HK-2 (cell line): Measurements from ENCODE around the gene VPS13A.
"Not testable (repeated sequence)": the region's sequence is repeated elsewhere in the genome, so short reads cannot be mapped to it uniquely, and the experiment has no call there.

ENCODE experiments used
- DNase-seq: peaks from one replicate; pipeline ENCODE4 v3.0.0-alpha.2; 2018; ENCODE audit not compliant: unreplicated experiment

The VPS13A gene

DNA sequence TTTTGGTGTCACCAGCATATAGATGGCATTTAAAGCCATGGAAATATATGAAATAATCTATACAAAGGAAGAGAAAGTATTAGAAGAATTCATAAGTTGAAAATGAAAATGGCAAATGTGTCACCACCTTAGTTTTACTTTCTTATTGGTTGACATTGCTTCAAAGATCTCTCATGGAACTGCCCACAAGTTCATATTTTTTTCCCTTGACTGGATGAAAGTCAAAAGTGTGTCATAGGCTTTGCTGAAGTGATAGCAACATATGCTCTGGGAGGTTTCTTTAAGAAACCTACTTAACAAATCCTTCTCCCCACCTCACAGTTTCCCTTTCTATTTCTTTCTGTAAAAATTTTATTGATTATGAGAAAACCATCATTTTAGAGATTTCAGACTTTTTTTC, 127.2 kb downstream of the VPS13A start:
- no peak for DNase-seq

DNA sequence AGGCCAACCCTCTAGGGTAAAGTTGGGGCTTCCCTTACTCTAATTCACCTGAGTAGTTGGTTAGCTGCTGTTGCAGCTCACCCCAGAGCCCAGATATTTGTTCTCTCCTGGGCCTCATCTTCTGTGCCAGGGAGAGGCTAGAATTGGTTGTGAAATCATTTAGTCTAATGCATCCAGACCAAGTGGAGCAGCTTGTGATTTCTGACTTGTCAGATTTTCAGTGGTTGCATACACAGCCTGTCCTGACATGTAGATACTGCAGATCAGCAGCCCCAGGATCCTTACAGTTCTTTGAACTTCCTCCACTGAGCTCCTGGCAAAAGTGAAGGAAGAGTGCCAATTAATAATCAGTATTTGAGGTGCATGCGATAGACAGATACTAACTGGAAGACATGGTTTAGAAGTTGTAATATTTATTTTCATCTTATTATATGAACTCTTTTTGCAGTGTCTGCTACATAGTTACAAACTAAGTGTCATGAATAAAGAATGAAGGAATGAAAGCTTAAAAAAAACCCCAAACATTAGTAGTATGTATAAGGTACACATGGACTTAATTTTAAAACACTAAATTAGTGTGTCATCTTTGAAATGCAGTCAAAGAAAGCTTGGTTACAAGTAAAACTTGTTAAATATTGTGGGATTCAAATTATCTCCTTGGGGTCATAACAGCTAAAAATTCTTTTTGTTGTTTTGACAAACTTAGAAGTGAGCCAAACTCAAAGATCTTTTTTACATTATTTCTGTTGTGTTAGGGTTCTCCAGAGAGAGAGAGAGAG, 128.5 kb downstream of the VPS13A start:
- DNase-seq = no peak

DNA sequence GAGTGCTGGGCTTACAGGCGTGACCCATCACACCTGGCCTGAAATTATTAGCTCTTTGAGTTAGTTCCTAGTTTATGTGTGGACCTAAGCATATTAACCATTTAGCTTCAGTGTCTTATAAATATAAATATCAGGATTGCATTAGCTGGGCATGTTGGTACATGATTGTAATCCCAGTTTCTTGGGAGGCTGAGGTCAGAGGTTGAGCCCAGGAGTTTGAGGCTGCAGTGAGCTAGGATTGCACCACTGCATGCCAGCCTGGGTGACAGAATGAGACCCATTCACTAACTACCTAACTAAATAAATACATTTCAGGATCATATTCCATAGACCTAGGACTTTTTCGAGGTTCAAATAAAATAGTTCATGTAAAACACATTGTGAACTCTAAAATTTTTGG, 129.8 kb downstream of the VPS13A start:
- no peak for DNase-seq

DNA sequence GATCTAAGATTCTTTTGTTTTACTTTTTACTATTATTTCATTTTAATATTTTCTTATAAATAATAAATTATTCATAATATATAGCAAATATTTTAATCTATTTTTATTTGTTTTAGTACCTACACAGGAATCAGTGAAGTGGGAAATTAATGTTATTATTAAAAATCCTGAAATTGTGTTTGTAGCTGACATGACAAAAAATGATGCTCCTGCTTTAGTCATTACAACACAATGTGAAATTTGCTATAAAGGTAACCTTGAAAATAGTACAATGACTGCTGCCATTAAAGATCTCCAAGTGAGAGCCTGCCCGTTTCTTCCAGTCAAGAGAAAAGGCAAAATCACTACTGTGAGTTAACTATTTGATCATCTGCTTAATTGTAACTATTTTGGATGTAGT, 138.7 kb downstream of the VPS13A start:
- DNase-seq = no peak

DNA sequence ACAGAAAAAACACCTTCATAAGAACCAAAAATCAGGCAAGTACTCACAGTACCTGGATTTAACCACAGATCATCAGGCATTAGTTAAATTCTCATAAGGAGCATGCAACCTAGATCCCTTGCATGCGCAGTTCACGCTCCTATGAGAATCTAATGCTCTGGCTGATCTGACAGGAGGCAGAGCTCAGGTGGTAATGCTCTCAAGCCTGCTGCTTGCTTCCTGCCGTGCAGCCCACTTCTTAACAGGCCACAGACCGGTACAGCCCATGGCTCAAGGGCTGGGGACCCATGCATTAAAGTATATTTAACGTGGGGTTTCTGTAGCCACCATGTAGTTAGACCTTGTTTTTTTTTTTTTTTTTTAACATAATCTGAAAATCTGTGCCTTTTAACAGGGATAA, 147.7 kb downstream of the VPS13A start:
- DNase-seq = no peak

DNA sequence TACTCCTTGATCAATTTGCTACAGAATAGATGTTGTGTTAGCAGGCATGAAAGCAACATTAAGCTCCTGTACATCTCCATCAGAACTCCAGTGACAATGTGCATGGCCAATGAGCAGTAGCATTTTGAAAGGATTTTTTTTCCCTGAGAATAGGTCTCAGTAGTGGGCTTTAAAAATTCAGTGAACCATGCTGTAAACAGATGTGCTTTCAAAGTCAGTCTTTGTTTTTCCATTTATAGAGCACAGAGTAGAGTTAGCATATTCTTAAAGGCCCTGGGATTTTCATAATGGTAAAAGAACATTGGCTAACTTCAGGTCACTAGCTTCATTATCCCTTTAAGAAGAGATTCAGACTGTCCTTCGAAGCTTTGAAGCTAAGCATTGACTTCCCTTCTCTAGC, 150.8 kb downstream of the VPS13A start:
- DNase-seq = no peak

DNA sequence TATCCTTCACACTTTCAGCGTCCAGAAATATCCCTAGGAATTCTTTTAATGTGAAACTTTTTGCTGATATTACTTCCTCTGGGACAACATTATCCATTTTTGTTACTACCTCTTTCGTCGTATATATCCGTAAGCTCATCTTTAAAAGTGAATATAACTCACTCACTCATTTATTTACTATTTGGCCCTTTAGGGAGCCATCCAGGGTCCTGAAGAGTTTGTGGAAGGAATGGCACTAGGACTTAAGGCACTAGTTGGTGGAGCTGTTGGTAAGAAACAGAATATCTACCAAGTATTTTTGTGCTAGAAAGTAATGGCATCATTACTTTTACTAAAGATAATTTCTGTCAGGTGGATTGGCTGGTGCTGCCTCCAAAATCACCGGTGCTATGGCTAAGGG, 192.7 kb downstream of the VPS13A start:
- no peak for DNase-seq

DNA sequence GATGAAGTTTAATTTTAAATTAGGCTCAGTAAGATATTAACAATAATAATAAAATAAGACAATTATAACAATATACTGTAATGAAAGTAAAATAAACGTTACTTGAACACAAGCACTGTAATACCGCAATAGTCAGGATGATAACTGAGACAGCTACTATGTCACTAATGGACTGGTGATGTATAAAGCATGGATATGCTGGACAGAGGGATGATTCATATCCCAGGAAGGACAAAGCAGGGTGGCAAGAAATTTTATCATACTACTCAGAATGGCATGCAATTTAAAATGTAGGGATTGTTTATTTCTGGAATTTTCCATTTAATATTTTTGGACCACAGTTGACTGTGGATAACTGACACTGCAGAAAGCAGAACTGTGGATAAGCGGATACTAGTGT, 196.9 kb downstream of the VPS13A start:
- DNase-seq = no peak

DNA sequence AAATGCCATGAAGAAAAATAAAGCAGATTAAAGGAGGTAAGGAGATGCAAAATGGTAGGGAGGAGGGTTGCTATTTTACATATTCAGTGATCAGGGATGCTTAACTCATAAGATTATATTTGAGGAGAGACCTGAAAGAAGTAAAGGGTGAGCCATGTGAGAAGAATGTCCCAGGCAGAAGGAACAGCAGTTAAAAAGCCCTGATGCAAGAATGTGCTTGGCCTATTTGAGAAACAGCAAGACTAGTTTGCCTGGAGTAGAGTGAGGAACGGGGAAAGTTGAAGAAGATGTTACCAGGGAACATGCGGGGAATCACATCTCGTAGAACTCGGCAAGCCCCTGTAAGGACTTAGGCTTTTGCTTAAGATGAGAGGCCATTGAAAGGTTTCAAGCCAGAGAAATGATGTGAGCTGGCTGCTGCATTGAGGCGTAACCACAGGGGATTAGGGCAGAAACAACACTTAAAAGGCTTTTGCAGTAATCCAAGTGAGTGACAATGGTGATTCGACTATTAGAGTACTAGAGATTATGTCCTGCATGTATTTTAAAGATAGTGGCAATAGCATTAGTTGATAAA, 198.7 kb downstream of the VPS13A start:
- DNase-seq = no peak

DNA sequence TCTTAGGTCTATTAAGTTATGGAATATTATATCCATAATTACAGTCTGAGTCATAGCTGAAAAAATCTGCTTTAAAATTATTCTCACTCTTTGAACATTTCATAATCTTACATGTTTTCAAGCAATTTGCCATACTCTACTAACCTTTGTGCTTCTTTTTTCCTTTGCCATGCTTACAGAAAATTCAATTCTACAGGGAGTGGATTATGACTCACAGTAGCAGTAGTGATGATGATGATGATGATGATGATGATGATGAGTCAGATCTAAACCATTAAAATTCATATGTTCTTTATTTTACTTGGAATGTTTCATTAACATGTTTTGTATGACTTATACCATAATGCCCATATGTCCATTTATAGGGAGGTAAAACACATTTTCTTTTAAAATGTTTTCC, 207.1 kb downstream of the VPS13A start:
- no peak for DNase-seq

DNA sequence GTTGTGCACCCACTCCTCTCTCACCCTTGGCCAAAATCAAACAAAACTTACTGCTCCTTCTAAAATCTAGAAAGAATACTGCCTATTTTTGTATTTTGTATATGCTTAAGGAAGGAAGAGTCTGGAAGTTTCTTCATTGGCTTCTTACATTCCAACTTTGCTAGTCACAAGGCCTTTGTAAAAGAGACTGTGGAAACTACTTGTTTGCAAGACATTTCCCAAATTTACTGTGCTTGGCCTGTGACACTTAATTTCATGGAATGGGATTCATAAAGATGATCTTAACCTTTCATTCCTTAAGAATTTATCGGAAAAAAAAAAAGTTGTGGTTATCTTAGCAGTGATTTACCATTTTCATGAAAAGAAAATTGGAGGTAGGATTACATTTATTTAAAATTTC, 208.9 kb downstream of the VPS13A start:
- DNase-seq = no peak

DNA sequence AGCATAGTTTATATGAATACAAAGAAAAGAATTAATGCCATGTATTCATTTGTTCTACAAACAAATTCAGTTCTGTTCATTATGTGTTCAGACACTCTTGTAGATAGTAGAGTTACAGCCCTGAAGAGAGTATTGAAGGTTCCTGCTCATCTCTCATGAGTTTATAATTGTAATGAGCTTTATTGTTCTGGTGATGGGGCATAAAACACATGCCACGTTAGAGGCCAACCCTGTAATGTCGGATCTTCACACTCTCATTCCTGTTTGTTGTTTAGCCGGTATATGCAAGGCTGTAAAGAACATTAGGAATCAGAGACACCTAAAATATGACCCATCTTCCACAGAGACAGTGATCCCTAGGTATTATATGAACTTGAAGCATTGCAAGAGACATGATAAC, 214.5 kb downstream of the VPS13A start:
- DNase-seq = no peak

DNA sequence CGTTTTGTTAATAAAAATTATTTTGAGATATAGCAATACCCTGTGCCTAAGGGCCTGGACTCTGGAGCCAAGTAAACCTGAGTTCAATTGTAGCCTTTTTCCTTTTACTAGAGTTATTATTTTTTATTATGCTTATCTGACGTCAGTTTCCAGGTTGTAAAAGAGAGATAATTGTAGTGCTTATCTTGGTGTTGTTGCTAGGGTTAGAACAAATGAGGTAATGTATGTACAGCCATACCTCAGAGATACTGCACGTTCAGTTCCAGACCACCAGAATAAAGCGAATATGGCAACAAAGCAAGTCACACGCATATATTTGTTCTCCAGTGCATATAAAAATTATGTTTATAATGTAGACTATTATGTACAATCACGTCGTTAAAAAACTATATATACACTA, 215.0 kb downstream of the VPS13A start:
- no peak for DNase-seq

DNA sequence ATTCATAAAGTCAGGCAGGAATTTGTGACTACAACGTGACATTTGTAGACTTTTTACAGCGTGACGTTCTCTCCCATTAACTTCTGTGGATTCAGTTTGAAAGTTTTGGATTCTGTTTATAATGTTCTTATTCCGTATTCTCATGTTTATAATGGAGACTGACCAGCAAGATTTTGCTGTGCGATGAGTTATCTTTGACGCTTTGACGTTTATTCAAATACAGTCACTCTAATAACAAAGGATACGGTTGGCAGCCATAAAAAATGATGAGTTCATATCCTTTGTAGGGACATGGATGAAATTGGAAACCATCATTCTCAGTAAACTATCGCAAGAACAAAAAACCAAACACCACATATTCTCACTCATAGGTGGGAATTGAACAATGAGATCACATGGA, 221.2 kb downstream of the VPS13A start:
- not testable (repeated sequence) for DNase-seq

DNA sequence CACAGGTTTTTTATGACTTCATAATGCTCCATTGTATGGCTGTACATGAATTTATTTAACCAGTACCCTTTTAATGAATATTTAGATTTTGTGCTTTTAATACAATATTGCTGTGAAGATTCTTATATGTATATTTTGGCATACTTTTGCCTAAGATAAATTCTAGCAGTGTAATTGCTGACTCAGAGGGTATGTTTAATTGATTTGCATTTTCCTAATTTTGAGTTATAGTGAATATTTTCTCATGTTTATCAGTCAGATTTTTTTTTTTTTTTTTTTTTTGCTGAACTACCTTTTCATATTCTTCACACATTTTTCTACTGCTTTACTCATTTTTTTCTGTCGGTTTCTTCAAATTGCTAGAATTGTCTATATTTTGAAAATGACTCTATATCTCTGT, 222.6 kb downstream of the VPS13A start:
- no peak for DNase-seq

DNA sequence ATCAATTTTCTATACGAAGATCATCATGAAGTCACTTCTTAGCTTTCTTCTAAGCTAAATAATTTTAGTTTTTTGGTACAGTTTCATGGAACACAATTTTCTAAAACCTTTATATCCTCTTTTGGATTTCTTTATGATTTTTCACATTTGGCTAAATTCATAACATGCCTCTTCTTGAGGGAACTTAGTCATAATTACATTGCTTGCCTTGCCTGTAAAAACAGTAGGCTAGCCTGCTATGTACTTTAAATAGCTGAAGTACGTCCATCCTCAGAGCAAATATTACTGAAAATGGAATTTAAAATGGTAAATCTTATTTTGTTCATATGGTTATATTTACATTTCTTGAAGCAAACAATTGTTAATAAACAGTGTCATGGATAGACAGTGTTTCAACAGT, 225.0 kb downstream of the VPS13A start:
- no peak for DNase-seq

DNA sequence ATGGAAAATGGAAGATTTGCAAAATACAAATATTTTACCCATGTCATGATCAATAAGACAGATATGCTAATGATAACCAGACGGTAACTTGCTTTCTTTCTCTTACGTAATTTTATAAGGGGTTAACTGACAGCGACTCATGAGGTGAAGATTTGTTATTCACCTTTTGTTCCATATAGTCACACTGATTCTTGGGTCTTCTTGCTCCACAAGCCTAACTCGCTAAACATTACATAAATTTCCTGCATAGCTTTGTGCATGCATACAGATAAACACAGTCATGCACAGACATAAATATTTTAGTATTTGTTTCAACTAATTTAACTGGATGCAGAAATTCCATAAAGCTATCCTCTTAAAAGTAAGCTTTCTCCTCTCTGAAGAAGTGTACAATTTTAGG, 225.9 kb downstream of the VPS13A start:
- no peak for DNase-seq

DNA sequence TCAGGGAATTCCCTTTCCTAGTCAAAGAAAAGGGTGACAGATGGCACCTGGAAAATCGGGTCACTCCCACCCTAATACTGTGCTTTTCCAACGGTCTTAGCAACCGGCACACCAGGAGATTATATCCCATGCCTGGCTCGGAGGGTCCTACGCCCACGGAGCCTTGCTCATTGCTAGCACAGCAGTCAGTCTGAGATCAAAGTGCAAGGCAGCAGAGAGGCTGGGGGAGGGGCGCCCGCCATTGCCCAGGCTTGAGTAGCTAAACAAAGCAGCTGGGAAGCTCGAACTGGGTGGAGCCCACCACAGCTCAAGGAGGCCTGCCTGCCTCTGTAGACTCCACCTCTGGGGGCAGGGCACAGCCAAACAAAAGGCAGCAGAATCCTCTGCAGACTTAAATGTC, 231.2 kb downstream of the VPS13A start:
- not testable (repeated sequence) for DNase-seq

DNA sequence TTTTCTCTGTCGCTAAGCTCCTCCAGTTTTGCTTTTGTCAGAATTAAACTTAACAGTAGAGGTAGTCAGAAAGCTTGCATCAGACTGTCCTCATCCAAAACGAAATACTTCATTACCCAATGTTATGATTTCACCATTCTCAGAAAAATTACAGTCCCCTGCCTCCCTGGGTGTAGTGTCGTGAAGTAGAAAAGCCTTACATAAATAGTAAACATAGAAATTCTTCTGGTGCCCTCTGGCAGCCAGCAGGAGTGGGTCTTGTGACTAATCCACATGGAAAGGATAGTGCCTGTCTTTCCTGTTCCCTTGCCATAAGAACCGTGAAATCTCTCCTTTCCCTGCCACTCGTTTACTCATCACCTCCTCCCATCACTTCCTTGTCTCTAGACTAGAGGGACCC, 240.2 kb downstream of the VPS13A start:
- no peak for DNase-seq

DNA sequence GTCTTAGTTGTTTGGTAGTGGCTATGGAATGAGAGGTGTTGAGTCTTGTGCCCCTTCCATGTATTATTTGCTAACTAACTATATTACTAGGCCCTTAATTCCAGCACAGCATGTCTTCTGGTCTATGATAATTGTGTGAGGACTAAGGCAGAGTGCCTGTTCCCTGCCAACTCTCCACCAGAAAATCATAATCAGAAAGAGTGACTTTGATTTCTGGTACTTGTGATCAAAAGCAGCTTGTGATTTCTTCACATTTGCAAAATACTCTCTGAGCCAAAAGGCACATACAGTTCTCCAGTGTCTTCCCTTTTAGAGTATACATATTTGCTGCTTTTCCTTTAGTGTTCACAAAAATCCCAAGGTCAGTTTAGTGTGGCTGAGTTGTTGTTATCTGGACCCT, 240.9 kb downstream of the VPS13A start:
- no peak for DNase-seq

DNA sequence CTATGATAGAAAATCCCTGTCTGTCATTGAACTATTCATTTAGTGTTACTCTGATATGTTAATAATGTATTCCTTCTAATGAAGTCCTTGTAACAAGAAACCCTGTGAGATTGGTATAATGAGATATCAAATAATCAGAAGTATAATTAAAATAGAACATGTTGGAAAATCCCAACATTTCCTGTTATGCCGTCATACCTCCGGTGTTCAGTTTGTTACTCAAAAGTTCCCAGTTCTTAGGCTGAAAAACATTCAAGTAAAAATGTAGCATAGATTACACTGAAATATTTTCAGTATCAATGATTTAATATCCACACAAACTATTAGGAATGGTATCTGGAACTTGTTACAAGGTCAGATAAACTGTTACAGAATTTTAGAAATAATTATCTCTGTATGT, 243.3 kb downstream of the VPS13A start:
- DNase-seq = no peak

DNA sequence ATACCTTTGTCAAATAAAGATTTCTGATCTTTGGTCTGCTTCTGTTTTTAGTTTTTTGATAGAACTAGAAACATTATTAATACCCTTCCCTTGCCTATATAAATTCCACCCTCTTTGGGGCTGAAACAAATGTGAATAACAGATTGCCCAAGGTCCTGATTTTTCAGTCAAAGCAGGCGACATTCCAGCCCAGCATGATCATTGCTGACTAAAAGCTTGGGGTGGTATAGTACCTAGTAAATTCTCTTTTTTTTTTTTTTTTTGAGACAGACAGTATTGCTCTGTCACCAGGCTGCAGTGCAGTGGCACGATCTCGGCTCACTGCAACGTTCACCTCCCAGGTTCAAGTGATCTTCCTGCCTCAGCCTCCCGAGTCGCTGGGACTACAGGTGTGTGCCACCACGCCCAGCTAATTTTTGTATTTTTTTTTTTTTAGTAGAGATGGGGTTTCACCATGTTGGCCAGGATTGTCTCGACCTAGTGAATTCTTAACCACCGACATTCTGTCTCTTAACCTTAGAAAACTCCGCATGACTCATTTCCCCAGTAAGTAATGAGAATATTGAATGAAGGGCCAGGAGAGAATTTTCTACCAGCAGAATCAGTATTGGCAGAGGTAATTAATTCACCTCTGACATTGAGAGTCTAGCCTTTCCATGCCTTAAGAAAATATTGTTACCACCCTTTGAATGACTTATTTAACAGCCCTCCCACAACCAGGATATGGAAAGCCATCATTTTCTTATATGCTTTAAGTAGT, 244.4 kb downstream of the VPS13A start:
- DNase-seq = no peak

DNA sequence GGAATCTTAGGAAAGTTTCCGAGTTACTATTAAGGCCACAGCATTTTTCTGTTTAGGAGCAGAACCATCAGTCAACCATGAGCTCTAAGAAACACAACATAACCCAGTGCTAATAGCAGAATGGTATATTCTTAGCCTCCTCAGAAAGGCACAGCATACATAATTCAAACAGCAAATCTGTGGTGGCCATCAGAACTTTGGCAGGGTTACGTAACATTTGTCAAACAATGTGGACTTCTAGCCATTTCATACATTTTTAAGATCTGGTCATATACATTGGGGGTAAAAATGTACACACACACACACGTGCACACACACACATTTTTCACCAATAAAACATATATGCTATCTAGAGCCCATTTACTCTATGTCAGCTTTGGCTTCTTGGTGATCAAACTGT, 245.6 kb downstream of the VPS13A start:
- DNase-seq = no peak
